GM18499 (cell line): ENCODE data around the gene MEDAG.

ENCODE experiments used
- ATAC-seq: cut with Tn5 transposase; IDR thresholded peaks from one replicate; pipeline ENCODE4 v1.9.1; 2021; ENCODE audit warnings: moderate number of reproducible peaks; ENCODE audit not compliant: insufficient read depth, unreplicated experiment

The MEDAG gene

DNA sequence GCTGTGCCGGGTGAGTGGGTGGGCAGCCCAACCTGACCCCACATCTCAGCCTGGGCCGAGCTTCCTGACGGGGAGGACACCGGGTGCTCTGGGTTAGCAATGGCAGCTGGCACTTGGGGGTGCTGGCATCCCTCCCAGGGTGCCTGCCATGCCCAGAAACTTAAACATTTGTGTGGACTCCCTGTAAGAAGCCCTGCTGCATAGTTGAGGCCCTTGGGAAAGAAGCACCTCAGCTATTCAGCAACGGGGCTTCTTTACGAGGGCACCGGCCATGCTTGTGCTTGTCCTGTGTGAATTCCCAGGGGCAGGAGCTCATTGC lies 33.8 kb upstream of the MEDAG start:
- ATAC-seq: no peak

DNA sequence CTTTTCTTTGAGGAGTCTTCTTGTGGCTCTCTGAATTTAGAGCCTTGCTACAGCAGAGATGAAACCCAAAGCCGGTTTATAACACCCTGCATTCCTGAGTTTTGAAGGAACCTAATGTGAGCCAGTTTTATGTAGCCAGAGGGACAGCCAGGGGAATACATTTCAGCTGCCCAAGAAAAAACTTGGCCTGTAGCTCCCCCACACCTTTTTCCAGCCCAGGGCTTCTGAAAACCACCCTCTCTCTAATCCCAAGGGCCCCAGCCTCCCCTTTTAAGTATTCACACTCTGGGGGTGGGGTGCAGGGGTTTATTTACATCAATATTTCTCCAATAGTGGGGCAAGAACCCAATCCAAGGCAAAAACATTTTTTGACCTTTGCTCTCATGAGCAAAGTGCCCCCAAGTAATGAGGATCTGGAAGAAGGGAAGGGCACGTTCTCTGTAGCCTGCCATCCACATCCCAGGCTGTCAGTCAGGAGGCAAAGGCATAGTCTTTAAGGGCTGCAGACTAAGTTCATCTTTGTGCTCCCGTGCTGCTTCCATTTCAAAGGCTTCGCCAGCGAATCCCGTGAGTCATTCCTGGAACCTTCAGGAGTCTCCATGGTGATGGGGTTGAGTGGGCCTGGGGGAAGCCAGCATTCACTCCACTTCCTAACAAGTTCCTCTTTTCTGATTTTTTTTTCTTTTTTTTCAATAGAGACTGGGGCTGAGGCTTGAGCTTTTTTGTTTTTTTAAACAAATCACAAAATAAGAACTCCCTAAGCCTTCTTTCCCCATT lies 33.2 kb upstream of the MEDAG start:
- ATAC-seq: no peak

DNA sequence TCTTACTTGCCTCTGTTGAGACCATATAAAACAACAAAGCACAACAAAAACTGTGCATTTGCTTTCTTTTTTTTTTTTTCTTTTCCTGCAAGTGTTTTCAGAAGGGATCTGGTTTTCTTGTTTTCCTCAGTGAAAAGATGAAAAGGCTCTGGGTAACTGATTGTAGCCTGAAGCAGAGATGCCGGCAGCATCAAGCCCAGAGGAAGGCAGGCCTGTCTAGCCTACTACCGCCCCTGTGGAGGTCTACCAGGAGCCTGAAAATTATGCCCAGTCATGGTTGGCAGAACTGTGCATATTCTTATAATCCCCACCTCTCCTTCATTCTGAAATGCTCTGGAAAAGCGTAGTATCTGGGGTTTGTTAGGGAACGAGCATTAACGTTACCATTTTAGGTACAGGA lies 32.6 kb upstream of the MEDAG start:
- no peak for ATAC-seq

DNA sequence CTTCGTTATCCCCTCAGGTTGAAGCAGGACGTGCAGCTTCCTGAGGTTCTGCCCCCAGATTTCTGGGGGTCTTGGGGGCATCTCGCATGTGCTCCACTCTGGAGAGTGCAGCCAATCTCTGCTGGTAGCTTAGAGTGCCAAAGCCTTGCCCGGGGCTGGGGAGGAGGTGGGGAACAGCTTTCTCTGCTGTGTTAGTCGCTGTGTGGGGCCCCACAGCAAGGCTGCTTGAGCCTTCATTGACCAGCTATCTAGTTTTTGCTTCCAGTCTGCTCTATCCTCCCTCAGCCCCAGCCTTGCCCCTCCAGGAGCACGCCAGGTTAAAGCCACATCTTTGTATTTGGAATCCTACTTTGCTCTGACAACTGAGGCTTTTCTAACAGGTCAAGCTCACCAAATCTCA lies 32.0 kb upstream of the MEDAG start:
- no peak for ATAC-seq

GRCh38 chr13:30874561-30874960 lies 31.5 kb upstream of the MEDAG start:
- no peak for ATAC-seq

GRCh38 chr13:30877335-30877734 lies 28.7 kb upstream of the MEDAG start:
- no peak for ATAC-seq

DNA sequence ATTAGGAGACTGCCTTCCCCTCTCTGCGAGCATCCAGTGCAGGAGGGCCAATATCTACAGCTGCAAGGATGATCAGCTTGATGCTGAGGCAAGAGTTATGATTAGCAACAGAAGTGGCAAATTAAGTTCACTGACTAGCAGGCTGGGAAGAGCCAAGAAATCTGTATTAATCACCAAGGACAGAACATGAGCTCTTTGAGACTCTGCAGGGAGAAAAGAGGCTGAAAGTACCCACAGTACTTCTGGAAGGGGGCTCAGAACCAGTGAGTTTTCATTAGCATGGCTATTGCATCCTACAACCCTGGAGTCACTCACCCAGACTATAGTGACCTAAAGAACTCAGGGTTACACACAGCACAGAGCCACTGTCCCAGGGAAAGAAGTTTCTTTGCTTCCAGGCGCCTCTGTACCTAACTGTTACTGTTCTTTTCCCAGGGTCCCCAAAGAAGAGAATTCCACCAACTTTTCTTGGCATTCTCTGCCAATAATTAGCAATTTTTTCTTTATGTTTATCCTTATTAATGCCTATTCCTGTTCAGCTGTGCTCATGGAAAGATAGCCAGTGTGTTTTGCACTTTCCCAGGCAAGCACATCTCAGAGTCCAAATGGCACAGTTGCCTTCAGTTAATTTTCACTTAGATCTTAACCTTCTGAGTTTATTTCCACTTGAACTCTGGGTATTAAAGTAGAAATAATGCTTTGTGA lies 25.8 kb upstream of the MEDAG start:
- no peak for ATAC-seq

DNA sequence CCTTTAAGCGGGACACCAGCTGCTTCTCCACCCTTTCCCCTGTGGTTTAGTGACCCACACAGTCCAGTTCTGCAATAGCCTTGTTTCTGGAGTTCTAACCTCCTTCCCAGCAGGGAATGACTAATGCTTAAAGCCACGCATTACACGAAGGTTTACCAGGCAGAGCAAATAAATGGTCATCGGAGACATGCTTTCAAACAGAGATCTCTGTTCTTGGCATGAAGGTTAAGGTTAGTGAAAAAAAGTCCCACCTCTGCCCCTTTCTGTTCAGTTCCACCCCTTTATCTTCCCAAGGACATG lies 25.3 kb upstream of the MEDAG start:
- no peak for ATAC-seq

- ATAC-seq: no peak
These were observed 24.9 kb upstream of the MEDAG start for GRCh38 chr13:30881191-30881651.

DNA sequence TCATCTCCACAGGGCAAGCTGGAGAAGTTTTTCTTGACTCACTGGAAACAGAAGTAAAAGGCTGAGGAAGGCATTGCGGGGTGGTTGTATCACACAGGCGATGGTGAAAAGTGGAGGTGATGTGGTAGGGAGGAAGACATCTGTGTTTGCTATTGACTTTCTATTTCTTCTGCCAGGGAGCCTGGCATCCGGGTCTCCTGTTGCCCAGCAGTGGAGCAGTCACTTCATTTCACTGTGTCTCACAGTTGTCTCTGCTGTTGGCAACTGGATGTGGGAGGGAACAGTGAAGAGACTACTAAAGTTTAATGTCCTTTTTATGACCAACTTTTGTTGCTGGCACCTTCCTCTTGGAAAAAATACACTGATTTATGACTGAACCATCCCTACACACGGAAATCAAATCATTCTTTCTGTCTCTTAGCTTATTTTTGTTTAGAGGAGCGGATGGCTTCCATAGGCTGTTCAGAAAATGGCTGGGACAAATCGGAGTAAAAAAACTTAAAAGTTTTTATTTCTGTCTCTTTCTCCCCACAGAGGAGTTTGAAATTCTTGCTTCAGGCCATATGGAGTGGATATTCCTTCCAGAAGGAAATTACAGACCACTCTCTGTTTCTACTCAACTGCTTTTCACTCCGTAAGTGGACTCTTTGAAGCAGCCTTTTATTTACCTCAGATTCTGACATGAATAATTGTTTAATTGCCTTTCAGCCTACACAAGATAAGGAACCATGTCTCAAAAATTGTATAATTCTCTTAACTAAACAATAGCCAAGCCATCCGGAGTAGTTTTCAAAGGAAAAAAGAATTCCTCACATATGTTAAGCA lies 23.8 kb upstream of the MEDAG start:
- no peak for ATAC-seq

GRCh38 chr13:30882996-30883766 lies 22.9 kb upstream of the MEDAG start:
- no peak for ATAC-seq

DNA sequence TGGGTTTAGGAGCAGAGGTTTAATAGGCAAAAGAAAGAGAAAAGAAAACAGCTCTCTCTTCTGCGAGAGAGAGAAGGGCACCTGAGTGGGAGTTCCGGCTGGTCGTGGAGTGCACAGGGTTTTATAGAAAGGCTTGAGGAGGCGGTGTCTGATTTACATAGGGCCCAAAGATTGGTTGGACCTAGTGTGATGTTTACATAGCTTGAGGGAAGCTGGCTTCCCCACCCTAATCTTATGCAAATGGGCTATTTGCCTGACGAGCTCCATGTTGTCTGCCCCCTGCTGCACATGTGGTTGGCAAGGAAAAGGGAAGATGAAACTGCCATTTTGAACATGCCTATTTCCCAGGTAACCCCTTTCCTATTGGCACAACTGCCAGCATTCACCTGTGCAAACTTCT lies 21.5 kb upstream of the MEDAG start:
- no peak for ATAC-seq

- ATAC-seq: no peak
These were observed 16.8 kb upstream of the MEDAG start for GRCh38 chr13:30889196-30889690.

DNA sequence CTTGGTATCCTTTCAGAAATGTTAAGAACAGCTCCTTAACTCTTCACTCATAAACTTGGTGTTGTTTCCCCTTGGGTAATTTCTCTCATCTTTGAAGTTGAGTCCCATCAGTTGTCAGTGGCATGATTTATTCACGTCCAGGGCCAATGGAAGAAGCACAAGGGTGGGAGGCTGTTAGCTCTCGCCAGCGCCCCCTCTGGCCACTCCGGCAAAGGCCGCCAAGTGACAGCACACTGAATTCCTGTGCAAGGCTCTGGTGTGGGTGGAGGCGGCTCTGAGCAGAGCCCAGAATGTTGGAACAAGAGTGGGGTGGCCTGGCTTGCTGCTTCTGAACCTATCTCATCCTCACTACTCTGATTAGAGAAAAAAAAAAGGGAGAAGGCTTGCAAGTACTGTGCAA lies 13.1 kb upstream of the MEDAG start:
- ATAC-seq: no peak

DNA sequence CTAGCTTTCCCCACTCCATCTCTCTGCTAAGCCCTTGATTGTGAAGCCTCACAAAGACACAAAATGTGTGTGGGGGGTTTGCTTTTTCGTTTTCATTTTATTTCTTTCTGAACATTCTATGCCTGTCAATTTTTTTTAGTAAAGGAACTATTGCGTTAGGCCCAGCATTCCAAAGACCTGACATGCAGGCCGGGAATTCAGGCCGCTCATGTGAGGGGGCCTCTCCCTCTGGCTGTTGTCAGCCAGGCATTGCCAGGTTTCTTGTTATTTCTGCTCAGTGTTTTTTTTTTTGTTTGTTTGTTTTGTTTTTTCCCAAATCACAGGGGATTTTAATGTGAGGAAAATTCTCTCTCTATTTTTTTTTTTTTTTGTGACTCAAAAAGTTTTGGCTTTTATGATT lies 10.3 kb upstream of the MEDAG start:
- no peak for ATAC-seq

- ATAC-seq: no peak
These were observed 8.0 kb upstream of the MEDAG start for GRCh38 chr13:30898070-30898469.

- no peak for ATAC-seq
These were observed 7.3 kb upstream of the MEDAG start for GRCh38 chr13:30898678-30899241.

GRCh38 chr13:30900436-30900835 lies 5.6 kb upstream of the MEDAG start:
- ATAC-seq: no peak

DNA sequence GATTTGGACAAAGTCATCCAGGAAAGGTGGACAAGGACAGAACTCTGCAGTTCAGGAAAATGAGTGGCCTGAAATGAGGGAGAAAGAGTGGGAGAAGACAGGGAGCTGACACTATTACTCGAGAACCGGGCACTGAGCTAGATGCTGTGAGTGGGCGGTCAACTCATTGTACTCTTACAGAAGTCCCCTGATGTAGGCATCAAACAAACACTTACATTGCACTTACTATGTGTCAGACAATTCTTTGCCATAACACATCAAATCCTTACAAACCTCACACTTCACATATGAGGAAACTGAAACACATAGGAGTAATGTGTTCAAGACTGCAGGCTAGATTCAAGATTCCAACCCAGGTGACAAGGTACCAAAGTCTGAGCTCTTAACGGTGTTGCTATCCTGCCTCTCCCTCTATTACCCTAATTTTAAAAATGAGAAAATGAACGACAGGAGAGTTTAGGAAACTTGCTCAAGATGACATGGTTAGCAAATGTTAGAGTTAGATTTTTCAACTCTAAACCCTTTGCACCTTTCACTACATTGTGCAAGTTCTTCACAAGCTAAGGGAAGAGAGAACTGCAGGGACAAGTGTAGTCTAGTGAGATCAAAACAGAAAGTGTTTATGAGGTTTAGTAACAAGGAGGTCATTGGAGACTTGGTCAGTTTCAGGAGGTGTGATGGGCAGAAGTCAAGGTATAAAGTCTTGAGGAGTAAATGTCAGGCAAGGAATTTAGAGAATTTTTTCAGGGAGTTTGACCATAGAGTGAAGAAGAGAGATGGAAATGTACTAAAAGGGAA lies 4.9 kb upstream of the MEDAG start:
- ATAC-seq: no peak
